Fibroblast of the aortic adventitia (primary cell): ENCODE data around the gene CEP104. TPM values are rescaled to one million over a fixed set of nuclear protein-coding genes. Genes with fewer than 3 reads are reported as not detected.

Experiments used
- DNase-seq: peaks from one replicate; pipeline ENCODE4 v3.0.0-alpha.2; 2010; ENCODE audit warnings: low read depth
- H3K4me3 ChIP-seq: 2 replicates; pipeline ENCODE4 v1.5.1; 2011; ENCODE audit warnings: low read depth, mild to moderate bottlenecking, control low read depth, low read length, moderate library complexity
- total RNA-seq: library from RNA; depleted of rRNA; stranded (reverse); fragments of >200 nt; gene quantifications from 2 replicates; pipeline ENCODE4 v1.2.3, GENCODE V29; 2012; ENCODE audit warnings: low replicate concordance
- TF ChIP-seq, protein P1 (sequence below): IDR thresholded peaks from 2 replicates; pipeline ENCODE4 v1.5.1; 2011; ENCODE audit warnings: mild to moderate bottlenecking, low read length, control low read depth, inconsistent platforms; ENCODE audit not compliant: insufficient read depth

The CEP104 gene
- total RNA-seq, 1 donor, result 16.9 TPM

DNA sequence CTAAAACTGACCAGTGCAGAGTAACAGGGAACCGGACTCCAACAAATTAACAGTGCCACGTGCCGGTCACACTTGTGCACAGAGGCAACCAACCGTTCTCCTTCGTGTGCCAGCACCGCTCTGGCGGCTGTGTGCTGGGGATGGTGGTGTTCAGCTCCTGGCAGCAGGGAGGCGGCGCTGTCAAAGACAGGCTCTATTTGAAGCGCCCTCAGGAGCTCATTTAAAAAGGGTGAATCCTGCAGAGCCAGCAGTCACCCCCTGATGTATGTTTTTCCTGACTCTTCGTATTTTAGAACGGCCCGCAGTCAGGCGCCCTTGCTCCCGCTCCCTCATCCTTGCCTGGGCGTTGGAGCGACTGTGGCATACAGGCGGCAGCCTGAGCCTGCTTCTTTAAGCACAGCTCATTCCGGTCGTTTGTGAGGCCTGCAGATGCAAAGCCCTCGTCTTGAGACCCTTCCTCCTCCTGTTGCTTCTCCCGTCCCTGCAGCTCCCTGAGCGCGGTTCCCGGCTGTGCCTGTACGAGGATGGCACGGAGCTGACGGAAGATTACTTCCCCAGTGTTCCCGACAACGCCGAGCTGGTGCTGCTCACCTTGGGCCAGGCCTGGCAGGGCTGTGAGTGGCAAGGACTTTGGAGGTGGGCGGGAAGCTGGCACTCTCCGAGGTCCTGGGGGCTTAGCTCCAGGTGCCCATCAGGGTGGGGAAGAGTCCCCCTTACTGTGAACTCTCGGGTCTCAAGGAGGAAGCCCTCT is 1.4 kb upstream of the CEP104 start:
- TF ChIP-seq, protein P1, sequence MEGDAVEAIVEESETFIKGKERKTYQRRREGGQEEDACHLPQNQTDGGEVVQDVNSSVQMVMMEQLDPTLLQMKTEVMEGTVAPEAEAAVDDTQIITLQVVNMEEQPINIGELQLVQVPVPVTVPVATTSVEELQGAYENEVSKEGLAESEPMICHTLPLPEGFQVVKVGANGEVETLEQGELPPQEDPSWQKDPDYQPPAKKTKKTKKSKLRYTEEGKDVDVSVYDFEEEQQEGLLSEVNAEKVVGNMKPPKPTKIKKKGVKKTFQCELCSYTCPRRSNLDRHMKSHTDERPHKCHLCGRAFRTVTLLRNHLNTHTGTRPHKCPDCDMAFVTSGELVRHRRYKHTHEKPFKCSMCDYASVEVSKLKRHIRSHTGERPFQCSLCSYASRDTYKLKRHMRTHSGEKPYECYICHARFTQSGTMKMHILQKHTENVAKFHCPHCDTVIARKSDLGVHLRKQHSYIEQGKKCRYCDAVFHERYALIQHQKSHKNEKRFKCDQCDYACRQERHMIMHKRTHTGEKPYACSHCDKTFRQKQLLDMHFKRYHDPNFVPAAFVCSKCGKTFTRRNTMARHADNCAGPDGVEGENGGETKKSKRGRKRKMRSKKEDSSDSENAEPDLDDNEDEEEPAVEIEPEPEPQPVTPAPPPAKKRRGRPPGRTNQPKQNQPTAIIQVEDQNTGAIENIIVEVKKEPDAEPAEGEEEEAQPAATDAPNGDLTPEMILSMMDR, result no peak
- peak; percentile 15 for DNase-seq
- peak overlapping the region; percentile 98 for H3K4me3 ChIP-seq

DNA sequence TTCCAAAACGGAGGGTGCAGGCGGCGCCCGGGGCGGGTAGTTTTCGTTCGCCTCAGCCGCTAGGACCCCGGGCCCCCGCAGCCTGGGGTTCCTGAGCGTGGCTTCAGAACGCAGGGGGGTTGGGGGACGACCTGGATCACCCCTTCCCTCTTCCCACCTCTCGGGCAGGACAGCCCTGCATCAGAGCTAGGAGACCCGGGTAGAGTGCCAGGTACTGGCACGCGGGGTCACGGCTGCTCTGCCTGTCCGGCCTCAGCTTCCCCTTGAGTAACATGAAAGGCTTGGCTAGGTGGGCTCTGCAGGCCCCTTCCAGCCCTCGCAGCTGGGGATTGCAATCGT is 749 bp upstream of the CEP104 start:
- no peak for DNase-seq
- TF ChIP-seq, protein P1, result no peak
- peak overlapping the region; percentile 98 for H3K4me3 ChIP-seq

DNA sequence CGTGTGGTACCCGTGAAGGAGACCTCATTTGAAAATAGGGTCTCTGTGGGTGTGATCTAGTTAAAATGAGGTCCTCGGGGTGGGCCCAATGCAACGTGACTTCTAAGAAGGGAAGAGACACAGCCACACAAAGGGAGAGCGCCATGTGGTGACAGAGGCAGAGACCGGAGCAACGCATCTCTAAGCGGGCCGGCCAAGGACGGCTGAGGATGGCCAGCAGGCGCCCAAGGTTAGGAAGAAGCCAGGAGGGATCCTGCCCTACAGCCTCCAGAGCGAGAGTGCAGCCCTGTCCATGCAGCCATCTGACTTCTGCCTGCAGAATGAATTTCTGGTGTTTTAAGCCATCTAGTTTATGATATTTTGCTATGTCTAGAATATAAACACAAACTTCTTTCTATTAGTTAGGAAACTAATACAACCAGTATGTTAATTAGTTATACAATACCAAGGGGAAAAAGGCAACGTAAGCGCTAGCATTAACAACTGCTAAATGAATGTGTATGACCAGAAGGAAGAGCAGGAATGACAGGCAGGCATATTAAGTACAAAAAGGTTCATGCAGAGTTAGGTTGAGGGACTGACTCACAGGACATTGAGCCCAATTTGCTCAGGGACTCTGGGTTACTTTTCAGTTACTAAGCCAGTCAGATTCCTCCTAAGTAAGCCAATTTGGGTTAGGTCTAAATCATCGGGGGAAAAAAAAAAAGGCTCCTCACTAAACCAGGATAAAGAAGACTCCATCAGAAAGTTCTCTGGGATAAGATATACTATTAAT is 4.1 kb downstream of the CEP104 start:
- no peak for DNase-seq
- TF ChIP-seq, protein P1, result no peak
- H3K4me3 ChIP-seq, result no peak overlapping the region

DNA sequence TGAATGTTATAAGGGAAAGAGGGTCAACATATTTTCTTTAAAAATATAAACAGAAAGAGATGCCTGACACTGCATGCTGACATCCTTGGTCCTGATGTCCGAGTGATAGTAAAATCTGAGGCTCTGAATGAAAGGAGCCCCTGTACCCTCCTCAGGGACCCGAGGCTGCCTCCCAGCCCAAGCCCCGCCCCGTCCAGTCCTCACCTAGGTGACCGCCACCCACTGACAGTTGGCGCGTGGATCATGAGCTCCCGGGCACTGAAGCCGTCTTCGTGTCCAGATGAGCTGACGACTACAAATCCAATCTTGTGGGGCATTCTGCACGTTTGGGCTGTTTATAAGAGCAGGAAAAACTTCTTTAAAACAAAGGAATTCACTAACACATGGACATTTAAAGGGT is 4.9 kb downstream of the CEP104 start:
- H3K4me3 ChIP-seq, result no peak overlapping the region
- DNase-seq, result no peak
- TF ChIP-seq, protein P1, result no peak

DNA sequence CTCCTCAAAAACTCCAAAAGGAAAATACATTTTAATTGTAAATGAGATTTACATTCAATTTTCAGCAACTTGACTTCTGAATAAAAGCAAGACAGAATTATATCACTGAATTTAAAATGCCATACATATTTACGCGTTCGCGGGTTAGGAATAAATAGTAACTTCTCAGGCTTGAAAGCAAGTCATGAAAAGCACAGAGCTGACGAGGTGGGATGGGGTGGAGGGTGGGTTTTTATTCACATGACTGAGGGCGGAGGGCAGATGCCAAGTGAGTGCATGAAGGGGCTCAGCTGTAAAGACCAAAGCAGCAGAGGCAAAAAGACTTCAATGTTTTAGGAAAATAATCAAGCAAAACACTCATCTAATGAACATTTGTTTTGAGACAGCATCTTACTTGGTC is 5.7 kb downstream of the CEP104 start:
- TF ChIP-seq, protein P1, result no peak
- no peak for DNase-seq
- no peak overlapping the region for H3K4me3 ChIP-seq

DNA sequence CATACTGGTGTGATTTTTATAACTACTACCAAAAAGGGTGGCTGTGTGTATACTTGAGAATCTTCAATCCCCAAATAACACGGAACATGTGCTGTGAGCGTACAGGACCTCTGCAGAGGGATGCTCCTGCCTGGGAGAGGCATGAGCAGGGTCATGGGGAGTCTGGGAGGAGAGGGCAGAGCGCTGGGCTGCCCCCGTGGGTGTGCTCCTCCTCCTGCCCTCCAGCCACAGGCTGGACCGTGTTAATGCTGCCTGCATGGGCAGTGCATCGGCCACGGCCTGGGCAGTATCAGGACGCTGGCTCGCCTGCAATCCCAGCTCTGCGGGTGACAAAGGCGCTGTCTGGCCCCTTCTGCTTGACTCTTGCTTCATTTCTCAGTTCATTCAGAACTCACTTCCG is 6.2 kb downstream of the CEP104 start:
- no peak overlapping the region for H3K4me3 ChIP-seq
- TF ChIP-seq, protein P1, result no peak
- no peak for DNase-seq
